H1 (cell line): ENCODE measurements around the gene ERI2. TPM values are rescaled to one million over a fixed set of nuclear protein-coding genes. Genes with fewer than 3 reads are reported as not detected.
A peak's percentile ranks its signal among the peaks of the same experiment; 100 is the strongest.
"Not testable (repeated sequence)": the region's sequence is repeated elsewhere in the genome, so short reads cannot be mapped to it uniquely, and the experiment has no call there.

ENCODE experiments used
- CTCF ChIA-PET: fragments of 300-600 bp; sonication (Branson Sonifier 250); formaldehyde crosslinking; loops from one replicate; lab custom pipeline; 2021; ENCODE audit not compliant: partially characterized antibody; lab: Charles Lee
- POLR2A ChIA-PET: fragments of 300-600 bp; sonication (Branson Sonifier 250); formaldehyde crosslinking; loops from one replicate; lab custom pipeline; 2021; ENCODE audit warnings: inconsistent platforms; ENCODE audit not compliant: partially characterized antibody; lab: Charles Lee
- DNase-seq, 2 experiments: peaks; one replicate each; pipeline versions ENCODE4 v3.0.0 to v3.0.0-alpha.2; 2010 to 2022; ENCODE audit warnings: low spot score in 2 of 2, low read depth in 1 of 2, mixed read lengths in 1 of 2
- FAIRE-seq: peaks from 2 replicates; lab custom pipeline; 2011; peaks lifted over from hg19 to GRCh38; lab: Jason Lieb, UNC
- H2AFZ ChIP-seq: 2 replicates; pipeline ENCODE4 v1.8.1; 2012; ENCODE audit warnings: low read length, inconsistent platforms
- H2AK5ac ChIP-seq: 2 replicates; pipeline ENCODE4 v1.6.1; 2013; ENCODE audit warnings: low read depth, low read length
- H2BK120ac ChIP-seq: replicated peaks from 2 replicates; pipeline ENCODE3; 2013; ENCODE audit warnings: low read depth, low read length, inconsistent platforms
- H2BK12ac ChIP-seq: 2 replicates; pipeline ENCODE4 v1.6.1; 2013; ENCODE audit warnings: low read depth, low read length
- H2BK15ac ChIP-seq: 2 replicates; pipeline ENCODE4 v1.6.1; 2013; ENCODE audit warnings: low read length
- H2BK20ac ChIP-seq: 2 replicates; pipeline ENCODE4 v1.6.1; 2013; ENCODE audit warnings: low read length
- H2BK5ac ChIP-seq: 2 replicates; pipeline ENCODE4 v1.6.1; 2013; ENCODE audit warnings: low read depth, low read length
- H3K14ac ChIP-seq: 2 replicates; pipeline ENCODE4 v1.6.1; 2013; ENCODE audit warnings: inconsistent platforms; ENCODE audit not compliant: insufficient read length
- H3K18ac ChIP-seq: 2 replicates; pipeline ENCODE4 v1.6.1; 2013; ENCODE audit warnings: low read length; ENCODE audit errors: extremely low read depth
- H3K23ac ChIP-seq: 2 replicates; pipeline ENCODE4 v1.6.1; 2013; ENCODE audit warnings: inconsistent platforms; ENCODE audit not compliant: insufficient read length
- H3K23me2 ChIP-seq: 2 replicates; pipeline ENCODE4 v1.6.1; 2013; ENCODE audit warnings: low read depth, low read length
- H3K27ac ChIP-seq: 2 replicates; pipeline ENCODE4 v1.6.1; 2011; ENCODE audit warnings: low read depth, low read length, inconsistent platforms
- H3K27me3 ChIP-seq, 4 experiments: replicated peaks in 1 of 4; 1 replicate in 1 of 4; 2 replicates in 3 of 4; pipeline versions ENCODE4 v1.6.1 to v1.8.1; 2011 to 2013; ENCODE audit warnings: low read length in 3 of 4, mild to moderate bottlenecking in 3 of 4, inconsistent platforms in 2 of 4, mixed read lengths in 2 of 4, moderate library complexity in 1 of 4; ENCODE audit not compliant: control insufficient read depth in 3 of 4, insufficient read depth in 3 of 4; ENCODE audit errors: extremely low read depth in 1 of 4
- H3K36me3 ChIP-seq, 4 experiments: 2 replicates each; pipeline versions ENCODE4 v1.6.1 to v1.8.1; 2011 to 2013; ENCODE audit warnings: mild to moderate bottlenecking in 4 of 4, low read length in 3 of 4, moderate library complexity in 2 of 4, control low read depth in 1 of 4, inconsistent platforms in 1 of 4; ENCODE audit not compliant: insufficient read depth in 4 of 4, control insufficient read depth in 2 of 4
- H3K4ac ChIP-seq: replicated peaks from 2 replicates; pipeline ENCODE3; 2013; ENCODE audit warnings: low read length, low read depth, mixed read lengths, inconsistent platforms; ENCODE audit not compliant: insufficient read length
- H3K4me1 ChIP-seq, 4 experiments: replicated peaks in 1 of 4; 1 replicate in 1 of 4; 2 replicates in 3 of 4; pipeline versions ENCODE4 v1.6.1 to v1.8.1; 2011 to 2013; ENCODE audit warnings: low read length in 3 of 4, inconsistent platforms in 2 of 4, mixed read lengths in 1 of 4; ENCODE audit not compliant: insufficient read depth in 4 of 4, control insufficient read depth in 3 of 4
- H3K4me2 ChIP-seq, 2 experiments: 2 replicates each; pipeline versions ENCODE4 v1.6.1 to v1.8.1; 2011 to 2013; ENCODE audit warnings: low read depth in 2 of 2, low read length in 2 of 2, control low read depth in 1 of 2, inconsistent platforms in 1 of 2, mild to moderate bottlenecking in 1 of 2; ENCODE audit not compliant: insufficient read depth in 1 of 2
- H3K4me3 ChIP-seq, 4 experiments: fragments of 200-600, 300-600 bp in 1 of 4; sonication (generic), shearing (Covaris generic), sonication (Bioruptor Twin) in 1 of 4; 2 replicates each; pipeline versions ENCODE4 v1.5.1 to v1.8.1; 2011 to 2016; ENCODE audit warnings: low read length in 4 of 4, low read depth in 3 of 4, control low read depth in 2 of 4, inconsistent platforms in 2 of 4, mild to moderate bottlenecking in 2 of 4, mixed read lengths in 1 of 4, moderate library complexity in 1 of 4; ENCODE audit not compliant: insufficient read depth in 2 of 4; ENCODE audit errors: extremely low read depth in 1 of 4
- H3K56ac ChIP-seq: replicated peaks from 2 replicates; pipeline ENCODE3; 2013; ENCODE audit warnings: low read depth, mild to moderate bottlenecking, mixed read lengths, low read length, inconsistent platforms; ENCODE audit not compliant: insufficient read length
- H3K79me1 ChIP-seq: 2 replicates; pipeline ENCODE4 v1.6.1; 2013; ENCODE audit warnings: low read depth, low read length, control low read depth
- H3K79me2 ChIP-seq, 2 experiments: 2 replicates each; pipeline versions ENCODE4 v1.6.1 to v1.8.1; 2012 to 2013; ENCODE audit warnings: low read length in 2 of 2, mild to moderate bottlenecking in 2 of 2, inconsistent platforms in 1 of 2; ENCODE audit not compliant: insufficient read depth in 2 of 2, control insufficient read depth in 1 of 2
- H3K9ac ChIP-seq, 4 experiments: replicated peaks in 1 of 4; 1 replicate in 1 of 4; 2 replicates in 3 of 4; pipeline versions ENCODE4 v1.6.1 to v1.8.1; 2011 to 2013; ENCODE audit warnings: low read depth in 3 of 4, low read length in 3 of 4, control low read depth in 2 of 4, mild to moderate bottlenecking in 2 of 4, moderate library complexity in 2 of 4, inconsistent platforms in 1 of 4; ENCODE audit errors: extremely low read depth in 1 of 4
- H3K9me3 ChIP-seq, 2 experiments: 2 replicates each; pipeline versions ENCODE4 v1.6.1 to v1.8.1; 2012 to 2013; ENCODE audit warnings: mild to moderate bottlenecking in 2 of 2, moderate library complexity in 2 of 2, control low read depth in 1 of 2, inconsistent platforms in 1 of 2, low read depth in 1 of 2, low read length in 1 of 2, mixed read lengths in 1 of 2; ENCODE audit not compliant: insufficient read depth in 2 of 2
- H4K20me1 ChIP-seq, 2 experiments: replicated peaks in 1 of 2; 2 replicates each; pipeline versions ENCODE3 to v1.8.1; 2011 to 2013; ENCODE audit warnings: inconsistent platforms in 2 of 2, low read length in 2 of 2, mild to moderate bottlenecking in 1 of 2; ENCODE audit not compliant: insufficient read depth in 2 of 2, control insufficient read depth in 1 of 2
- H4K5ac ChIP-seq: 2 replicates; pipeline ENCODE4 v1.6.1; 2013; ENCODE audit warnings: low read length, low read depth, mixed read lengths, inconsistent platforms; ENCODE audit not compliant: insufficient read length
- H4K8ac ChIP-seq: 2 replicates; pipeline ENCODE4 v1.8.0; 2013; ENCODE audit warnings: mild to moderate bottlenecking, moderate library complexity, low read length, inconsistent platforms; ENCODE audit not compliant: insufficient read depth; ENCODE audit errors: extremely low read depth
- H4K91ac ChIP-seq: replicated peaks from 2 replicates; pipeline ENCODE3; 2013; ENCODE audit warnings: low read length, mixed read lengths, inconsistent platforms; ENCODE audit not compliant: insufficient read length
- WGBS, 2 experiments: shearing (Covaris generic) in 1 of 2; methylation state at CpG; one replicate each; pipeline versions ENCODE4 v1.1.6 to v1.1.7; 2013 to 2015; ENCODE audit warnings: low lambda C conversion rate in 2 of 2, mixed read lengths in 2 of 2, inconsistent platforms in 1 of 2, low coverage in 1 of 2, missing lambda C conversion rate in 1 of 2; ENCODE audit not compliant: insufficient replicate concordance in 2 of 2, insufficient coverage in 1 of 2, insufficient read length in 1 of 2; ENCODE audit errors: extremely low coverage in 1 of 2, missing lambda C conversion rate in 1 of 2; 5-methylcytosine and 5-hydroxymethylcytosine counted together
- polyA plus RNA-seq, 7 experiments: library from polyadenylated mRNA; depleted of rRNA in 3 of 7; stranded (reverse) in 5 of 7; unstranded in 2 of 7; fragments of >200 nt in 5 of 7; fragments of 200-250 nt in 2 of 7; gene quantifications; 1 replicate in 5 of 7; 2 replicates in 1 of 7; 4 replicates in 1 of 7; pipeline versions ENCODE4 v1.2.1 to v1.2.3, GENCODE V29; 2011 to 2013; ENCODE audit warnings: missing spikeins in 2 of 7, mixed read lengths in 2 of 7
- total RNA-seq: library from RNA; stranded (reverse); fragmentation: NEBNext Ultra II Directional; extraction: Animal tissue kit (Norgen Biotek cat#: 25700); gene quantifications from 2 replicates; pipeline ENCODE4 v1.2.1, GENCODE V29; 2021

The ERI2 gene
- total and polyA plus RNA-seq, 2 of the 8 experiments (the other 6 are each of a cell fraction or from before 2014, with no cell fraction given), result 11.0 to 12.6 TPM

DNA sequence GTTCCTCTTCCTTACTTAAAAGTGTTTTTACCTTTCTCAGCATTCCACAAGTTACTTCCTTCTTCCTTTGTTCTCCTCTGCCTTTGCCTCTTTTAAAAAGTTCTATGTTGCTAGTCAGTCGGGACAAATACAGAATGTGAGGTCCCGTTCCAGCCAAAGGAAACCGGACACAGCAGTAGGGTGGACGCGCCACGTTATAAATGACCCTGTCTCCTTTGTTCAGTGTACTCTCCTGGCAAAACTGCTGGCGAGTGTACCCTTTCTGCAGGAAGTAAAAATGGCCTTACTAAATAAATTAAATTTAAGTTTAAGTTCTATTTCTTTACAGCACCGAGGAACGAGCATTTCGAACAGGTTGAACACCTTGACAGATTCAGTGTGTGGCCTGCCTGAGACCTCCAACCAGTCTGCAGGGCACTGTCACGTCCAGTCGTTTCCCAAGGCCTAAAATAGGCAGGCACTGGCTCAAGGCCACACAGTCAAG is 546 bp downstream of the ERI2 start:
- 41% methylated on average over 12 of the region's 12 CpGs; no CpG with 5 or more reads in 1 of the 2 experiments for WGBS, 2 experiments
- not testable (repeated sequence) for DNase-seq

More for the DNA sequence above, 546 bp downstream of the ERI2 start:
- H2BK15ac ChIP-seq, result peak overlapping the region; percentile 67; the same call in 1 of the 2 replicates
- H3K36me3 ChIP-seq, H2BK20ac ChIP-seq, H3K23me2 ChIP-seq, H3K27ac ChIP-seq, H2AK5ac ChIP-seq, H4K20me1 ChIP-seq, H3K79me1 ChIP-seq, H3K4me1 ChIP-seq, FAIRE-seq, H3K79me2 ChIP-seq, H3K14ac ChIP-seq, H3K56ac ChIP-seq, H3K27me3 ChIP-seq, H3K9me3 ChIP-seq, H2BK120ac ChIP-seq, H3K23ac ChIP-seq: not testable (repeated sequence)
- peak overlapping the region; percentile 76 for H3K18ac ChIP-seq
- peak overlapping the region; percentile 85 for H3K4ac ChIP-seq
- H3K4me2 ChIP-seq, result peak overlapping the region; percentile 67 to 91
- H2BK5ac ChIP-seq, result peak overlapping the region; percentile 69
- H3K4me3 ChIP-seq, result peak overlapping the region; percentile 71 to 91 (median 80)
- peak overlapping the region; percentile 73 for H4K5ac ChIP-seq
- H3K9ac ChIP-seq, result peak overlapping the region; percentile 4 to 91 (median 84); a peak in 6 of 7 replicates
- peak overlapping the region; percentile 91 for H4K8ac ChIP-seq
- CTCF ChIA-PET, result interaction anchor here (0.6 to 1.3 kb wide), 2 partner anchors 14 to 275 kb away, joined by 3 to 6 read pairs; no protein-coding TSS in a partner anchor
- H2AFZ ChIP-seq, result peak overlapping the region; percentile 27; the same call in 1 of the 2 replicates
- H4K91ac ChIP-seq, result peak overlapping the region; percentile 52
- POLR2A ChIA-PET, result interaction anchor here (1.3 to 2.8 kb wide), 8 partner anchors 10 to 242 kb away, joined by 3 to 10 read pairs (median 6); partner anchors contain the start of genes DCUN1D3 and LYRM1
- H2BK12ac ChIP-seq, result 0 out of 2 replicates have a peak overlapping the region, but pooled peaks have one; percentile 72
